GM06990 (cell line): Measurements from ENCODE around the gene GSTO2.

Experiments
- DNase-seq: peaks from one replicate; pipeline ENCODE4 v3.0.0-alpha.2; 2011; ENCODE audit not compliant: insufficient read length; ENCODE audit errors: extremely low read depth
- H3K27me3 ChIP-seq: replicated peaks from 2 replicates; pipeline ENCODE4 v1.6.0; 2011; ENCODE audit warnings: low read length; ENCODE audit not compliant: control insufficient read depth, insufficient read depth
- H3K36me3 ChIP-seq: 2 replicates; pipeline ENCODE4 v1.5.1; 2011; ENCODE audit warnings: low read length; ENCODE audit not compliant: control insufficient read depth, insufficient read depth
- H3K4me3 ChIP-seq: replicated peaks from 2 replicates; pipeline ENCODE4 v1.5.1; 2011; ENCODE audit warnings: low read depth, mild to moderate bottlenecking, control low read depth, low read length
- TF ChIP-seq, protein P1 (sequence below): IDR thresholded peaks from 2 replicates; pipeline ENCODE4 v1.5.1; 2011; ENCODE audit warnings: low read length, control low read depth, mild to moderate bottlenecking, inconsistent platforms; ENCODE audit not compliant: insufficient read depth, poor library complexity, severe bottlenecking

The GSTO2 gene

GRCh38 chr10:104251443-104251842 lies 17.5 kb upstream of the GSTO2 start:
- no peak for DNase-seq
- TF ChIP-seq, protein P1, sequence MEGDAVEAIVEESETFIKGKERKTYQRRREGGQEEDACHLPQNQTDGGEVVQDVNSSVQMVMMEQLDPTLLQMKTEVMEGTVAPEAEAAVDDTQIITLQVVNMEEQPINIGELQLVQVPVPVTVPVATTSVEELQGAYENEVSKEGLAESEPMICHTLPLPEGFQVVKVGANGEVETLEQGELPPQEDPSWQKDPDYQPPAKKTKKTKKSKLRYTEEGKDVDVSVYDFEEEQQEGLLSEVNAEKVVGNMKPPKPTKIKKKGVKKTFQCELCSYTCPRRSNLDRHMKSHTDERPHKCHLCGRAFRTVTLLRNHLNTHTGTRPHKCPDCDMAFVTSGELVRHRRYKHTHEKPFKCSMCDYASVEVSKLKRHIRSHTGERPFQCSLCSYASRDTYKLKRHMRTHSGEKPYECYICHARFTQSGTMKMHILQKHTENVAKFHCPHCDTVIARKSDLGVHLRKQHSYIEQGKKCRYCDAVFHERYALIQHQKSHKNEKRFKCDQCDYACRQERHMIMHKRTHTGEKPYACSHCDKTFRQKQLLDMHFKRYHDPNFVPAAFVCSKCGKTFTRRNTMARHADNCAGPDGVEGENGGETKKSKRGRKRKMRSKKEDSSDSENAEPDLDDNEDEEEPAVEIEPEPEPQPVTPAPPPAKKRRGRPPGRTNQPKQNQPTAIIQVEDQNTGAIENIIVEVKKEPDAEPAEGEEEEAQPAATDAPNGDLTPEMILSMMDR: no peak
- no peaks in the 10 kb centered on the region for H3K36me3 ChIP-seq
- no peaks in the 10 kb centered on the region for H3K27me3 ChIP-seq
- H3K4me3 ChIP-seq: no peak overlapping the region

DNA sequence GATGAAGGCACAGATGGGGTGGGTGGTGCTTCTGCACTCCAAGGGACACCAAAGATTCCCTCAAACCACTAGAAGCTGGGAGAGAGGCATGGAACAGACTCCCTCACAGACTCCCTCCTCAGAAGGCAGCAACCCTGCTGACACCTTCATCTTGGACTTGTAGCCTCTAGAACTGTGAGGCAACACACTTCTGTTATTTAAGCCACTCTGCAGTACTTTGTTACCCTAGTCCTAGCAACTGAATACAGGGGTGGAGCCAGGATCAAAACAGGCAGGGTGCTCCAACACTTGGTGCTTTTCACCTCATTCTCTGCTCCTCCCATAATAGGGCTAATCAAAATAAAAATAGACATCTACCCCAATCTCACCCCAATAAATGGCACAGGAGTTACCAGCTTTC lies 16.6 kb upstream of the GSTO2 start:
- Histone ChIP-seq H3K27me3 (no peaks in the 10 kb centered on the region), H3K36me3 (no peaks in the 10 kb centered on the region), H3K4me3 (no peak overlapping the region)
- no peak for DNase-seq
- TF ChIP-seq, protein P1: no peak

DNA sequence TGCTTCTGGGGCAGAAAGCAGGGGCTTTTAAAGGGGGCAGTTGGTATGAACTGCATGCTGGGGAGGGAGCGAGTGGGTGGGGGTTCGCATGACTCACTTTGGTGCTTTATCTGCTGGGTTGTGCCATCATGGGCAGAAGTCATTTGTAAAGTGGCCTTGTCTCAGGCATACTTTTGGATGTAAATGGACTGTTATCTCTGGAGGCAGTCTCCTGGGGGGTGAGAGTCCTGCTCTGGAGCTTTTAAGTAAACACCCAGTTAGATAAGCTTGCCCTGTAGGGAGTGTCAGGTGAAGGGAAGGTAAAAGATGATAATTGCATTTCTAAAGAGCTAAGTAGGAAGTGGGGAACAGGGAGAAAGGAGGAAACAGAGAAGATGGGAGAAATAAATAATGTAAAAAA lies 15.9 kb upstream of the GSTO2 start:
- H3K36me3 ChIP-seq: peaks cover 2% of the 10 kb centered on the region; the same call in 1 of the 2 replicates
- TF ChIP-seq, protein P1: no peak
- DNase-seq: no peak
- H3K4me3 ChIP-seq: no peak overlapping the region
- H3K27me3 ChIP-seq: no peaks in the 10 kb centered on the region

DNA sequence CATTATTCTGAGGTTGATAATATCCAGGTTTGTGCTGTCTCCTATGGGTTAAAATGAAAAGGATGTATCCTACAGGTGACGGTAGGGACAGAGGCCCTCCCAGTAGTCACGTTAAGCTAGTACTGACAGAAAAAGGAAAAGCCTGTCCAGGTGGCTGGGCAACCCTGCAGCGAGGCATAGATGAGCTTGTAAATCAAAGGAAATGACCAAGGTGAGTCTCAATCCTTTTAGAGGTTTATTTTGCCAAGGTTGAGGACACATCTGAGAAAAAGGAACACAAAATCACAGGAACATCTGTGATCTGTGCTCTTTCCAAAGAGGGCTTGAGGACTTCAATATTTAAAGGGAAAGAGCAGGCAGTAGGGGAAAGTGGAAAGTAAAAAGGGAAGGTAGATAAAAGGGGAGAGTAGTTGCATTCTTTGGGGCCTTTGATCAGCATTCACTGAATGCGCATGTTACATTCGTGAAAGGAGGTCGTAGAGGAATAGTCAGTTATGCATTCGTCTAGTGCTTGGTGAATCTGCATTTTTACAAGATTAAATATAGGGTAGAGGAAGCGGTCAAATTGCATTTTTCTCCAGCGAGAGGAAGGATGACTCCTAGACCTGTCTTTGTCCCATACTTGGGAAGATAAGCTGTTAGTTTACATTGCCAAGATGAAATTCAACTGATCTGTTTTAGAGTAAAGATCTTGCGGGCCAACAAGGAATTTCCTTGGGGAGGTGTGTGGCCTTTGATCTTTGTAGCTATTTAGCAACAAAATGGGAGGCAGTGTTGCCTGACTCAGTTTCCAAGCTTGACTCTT lies 15.2 kb upstream of the GSTO2 start:
- no peaks in the 10 kb centered on the region for H3K27me3 ChIP-seq
- DNase-seq: no peak
- peak overlapping the region; percentile 92 for H3K4me3 ChIP-seq
- peaks cover 4% of the 10 kb centered on the region for H3K36me3 ChIP-seq
- TF ChIP-seq, protein P1: no peak

DNA sequence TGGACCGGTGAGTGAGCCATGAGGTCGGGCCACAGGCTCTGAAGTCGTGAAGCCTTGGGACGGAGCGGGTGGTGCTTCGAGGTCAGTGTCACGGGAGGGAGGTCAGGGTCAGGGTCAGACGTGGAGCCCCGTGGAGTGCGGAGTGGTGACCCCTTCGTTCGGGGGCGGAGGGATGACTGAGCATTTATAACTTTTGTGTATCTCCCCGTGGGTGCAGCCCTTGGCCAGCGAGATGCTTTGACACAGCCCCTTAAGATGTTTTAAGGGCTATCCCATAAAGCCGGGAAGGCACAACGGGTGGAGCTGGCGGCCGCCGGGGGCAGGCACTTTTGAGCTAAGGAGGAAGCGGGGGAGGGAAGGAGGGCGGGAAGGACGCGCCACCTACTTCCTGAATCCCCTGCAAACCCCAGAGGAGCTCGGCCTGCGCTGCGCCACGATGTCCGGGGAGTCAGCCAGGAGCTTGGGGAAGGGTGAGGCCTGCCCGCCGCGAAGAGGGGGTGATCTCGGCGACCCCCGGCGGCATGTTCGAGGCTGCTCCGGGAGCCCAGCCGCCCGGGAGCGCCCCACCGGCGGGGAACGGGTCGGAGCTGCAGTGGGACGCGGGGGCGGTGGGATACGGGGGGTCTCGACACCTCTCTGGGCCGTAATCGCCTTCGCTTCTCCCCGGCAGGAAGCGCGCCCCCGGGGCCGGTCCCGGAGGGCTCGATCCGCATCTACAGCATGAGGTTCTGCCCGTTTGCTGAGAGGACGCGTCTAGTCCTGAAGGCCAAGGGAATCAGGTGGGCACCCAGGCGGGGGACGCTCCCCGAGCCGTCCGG lies 14.3 kb upstream of the GSTO2 start, which contains the start of gene GSTO1:
GSTO1 (plus strand) TSS at position 400 of the 818 bp plus-strand sequence; CDS start at position 437, 37 bp downstream.
- DNase-seq: peak; percentile 73

More for the DNA sequence above, 14.3 kb upstream of the GSTO2 start, which contains the start of gene GSTO1:
- Histone ChIP-seq H3K27me3 (no peaks in the 10 kb centered on the region), H3K4me3 (peak within 1 kb of the TSS; percentile 92), H3K36me3 (peaks cover 7% of the 10 kb centered on the region)
- TF ChIP-seq, protein P1: peak; percentile 16
